SK-N-SH treated with all-trans-retinoic acid at 6 μM for 48 hours (cell line): ENCODE results near the gene CTXND2.

ENCODE experiments used
- BACH2 ChIP-seq: fragments of 250-450 bp; sonication (Bioruptor Pico); IDR thresholded peaks from 2 replicates; pipeline ENCODE4 v1.9.0; 2021; ENCODE audit warnings: mild to moderate bottlenecking, borderline replicate concordance
- CSDC2 ChIP-seq: fragments of 250-450 bp; sonication (Bioruptor Pico); IDR thresholded peaks from 2 replicates; pipeline ENCODE4 v1.5.0; 2020; ENCODE audit warnings: mild to moderate bottlenecking, moderate library complexity
- ZC3H10 ChIP-seq: fragments of 250-450 bp; sonication (Bioruptor Pico); IDR thresholded peaks from 2 replicates; pipeline ENCODE4 v1.5.1; 2021; ENCODE audit warnings: mild to moderate bottlenecking, moderate library complexity
- ZFP30 ChIP-seq: fragments of 450-650 bp; formaldehyde crosslinking; IDR thresholded peaks from 2 replicates; pipeline ENCODE4 v1.5.0; 2022; ENCODE audit warnings: mild to moderate bottlenecking, moderate library complexity
- ZNF8 ChIP-seq: fragments of 450-650 bp; formaldehyde crosslinking; IDR thresholded peaks from 2 replicates; pipeline ENCODE4 v1.5.0; 2020; ENCODE audit warnings: mild to moderate bottlenecking, moderate library complexity
- TF ChIP-seq, protein P1 (sequence below): fragments of 250-450 bp; sonication (Bioruptor Pico); IDR thresholded peaks from 2 replicates; pipeline ENCODE4 v1.8.0; 2021; ENCODE audit warnings: low read depth, mild to moderate bottlenecking, moderate library complexity, borderline replicate concordance
- TF ChIP-seq, protein P2 (sequence below): fragments of 250-450 bp; sonication (Bioruptor Pico); IDR thresholded peaks from 2 replicates; pipeline ENCODE4 v1.8.0; 2020; ENCODE audit warnings: mild to moderate bottlenecking, moderate library complexity, borderline replicate concordance

DNA sequence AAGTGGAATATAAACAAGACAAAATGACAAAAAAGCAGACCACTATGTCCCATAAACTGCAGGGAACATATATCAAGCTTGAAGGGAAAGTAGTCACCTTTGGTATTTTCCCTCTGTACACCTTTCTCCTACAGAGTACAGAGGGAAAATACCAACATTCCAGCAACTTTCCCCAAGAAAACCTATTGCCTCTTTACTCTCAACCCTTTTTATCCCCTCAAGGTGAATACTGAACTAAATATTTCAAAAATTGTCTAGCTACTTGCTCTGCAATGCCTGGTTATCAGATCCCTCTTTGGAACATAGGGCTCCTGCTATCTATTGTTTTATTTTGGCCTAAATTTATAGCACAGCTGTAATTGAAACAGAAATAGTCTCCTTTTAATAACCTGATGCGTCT lies 15.8 kb downstream of the CTXND2 start:
- TF ChIP-seq ZNF8 (CRISPR knock-in tag) (no peak), ZFP30 (no peak), ZC3H10 (CRISPR knock-in tag) (no peak), BACH2 (CRISPR knock-in tag) (no peak), CSDC2 (CRISPR knock-in tag) (no peak)
- TF ChIP-seq, protein P1, sequence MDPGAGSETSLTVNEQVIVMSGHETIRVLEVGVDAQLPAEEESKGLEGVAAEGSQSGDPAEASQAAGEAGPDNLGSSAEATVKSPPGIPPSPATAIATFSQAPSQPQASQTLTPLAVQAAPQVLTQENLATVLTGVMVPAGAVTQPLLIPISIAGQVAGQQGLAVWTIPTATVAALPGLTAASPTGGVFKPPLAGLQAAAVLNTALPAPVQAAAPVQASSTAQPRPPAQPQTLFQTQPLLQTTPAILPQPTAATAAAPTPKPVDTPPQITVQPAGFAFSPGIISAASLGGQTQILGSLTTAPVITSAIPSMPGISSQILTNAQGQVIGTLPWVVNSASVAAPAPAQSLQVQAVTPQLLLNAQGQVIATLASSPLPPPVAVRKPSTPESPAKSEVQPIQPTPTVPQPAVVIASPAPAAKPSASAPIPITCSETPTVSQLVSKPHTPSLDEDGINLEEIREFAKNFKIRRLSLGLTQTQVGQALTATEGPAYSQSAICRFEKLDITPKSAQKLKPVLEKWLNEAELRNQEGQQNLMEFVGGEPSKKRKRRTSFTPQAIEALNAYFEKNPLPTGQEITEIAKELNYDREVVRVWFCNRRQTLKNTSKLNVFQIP, result no peak
- TF ChIP-seq, protein P2, sequence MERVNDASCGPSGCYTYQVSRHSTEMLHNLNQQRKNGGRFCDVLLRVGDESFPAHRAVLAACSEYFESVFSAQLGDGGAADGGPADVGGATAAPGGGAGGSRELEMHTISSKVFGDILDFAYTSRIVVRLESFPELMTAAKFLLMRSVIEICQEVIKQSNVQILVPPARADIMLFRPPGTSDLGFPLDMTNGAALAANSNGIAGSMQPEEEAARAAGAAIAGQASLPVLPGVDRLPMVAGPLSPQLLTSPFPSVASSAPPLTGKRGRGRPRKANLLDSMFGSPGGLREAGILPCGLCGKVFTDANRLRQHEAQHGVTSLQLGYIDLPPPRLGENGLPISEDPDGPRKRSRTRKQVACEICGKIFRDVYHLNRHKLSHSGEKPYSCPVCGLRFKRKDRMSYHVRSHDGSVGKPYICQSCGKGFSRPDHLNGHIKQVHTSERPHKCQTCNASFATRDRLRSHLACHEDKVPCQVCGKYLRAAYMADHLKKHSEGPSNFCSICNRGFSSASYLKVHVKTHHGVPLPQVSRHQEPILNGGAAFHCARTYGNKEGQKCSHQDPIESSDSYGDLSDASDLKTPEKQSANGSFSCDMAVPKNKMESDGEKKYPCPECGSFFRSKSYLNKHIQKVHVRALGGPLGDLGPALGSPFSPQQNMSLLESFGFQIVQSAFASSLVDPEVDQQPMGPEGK (CRISPR knock-in tag), result no peak
